ENCODE results near the gene IL36G.

The IL36G gene

DNA sequence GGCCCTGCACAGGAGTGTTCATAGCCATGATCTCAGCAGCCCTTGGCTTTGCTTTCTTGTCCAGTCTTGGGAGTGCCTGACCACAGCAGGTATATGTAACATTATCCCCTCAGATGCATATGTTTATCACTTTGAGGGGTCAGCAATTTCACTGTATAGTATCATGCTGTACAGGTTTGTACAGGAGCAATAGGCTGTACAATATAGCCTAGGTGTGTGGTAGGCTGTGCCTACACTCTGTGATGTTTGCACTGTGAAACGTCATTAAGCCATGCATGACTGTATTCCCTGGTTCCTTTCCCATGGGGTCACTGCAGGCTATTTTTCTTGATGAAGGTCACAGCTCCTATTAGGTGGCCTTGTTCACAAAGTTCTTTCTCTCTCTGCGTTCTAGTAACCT lies 4.7 kb upstream of the IL36G start:
- no peak for DNase-seq

DNA sequence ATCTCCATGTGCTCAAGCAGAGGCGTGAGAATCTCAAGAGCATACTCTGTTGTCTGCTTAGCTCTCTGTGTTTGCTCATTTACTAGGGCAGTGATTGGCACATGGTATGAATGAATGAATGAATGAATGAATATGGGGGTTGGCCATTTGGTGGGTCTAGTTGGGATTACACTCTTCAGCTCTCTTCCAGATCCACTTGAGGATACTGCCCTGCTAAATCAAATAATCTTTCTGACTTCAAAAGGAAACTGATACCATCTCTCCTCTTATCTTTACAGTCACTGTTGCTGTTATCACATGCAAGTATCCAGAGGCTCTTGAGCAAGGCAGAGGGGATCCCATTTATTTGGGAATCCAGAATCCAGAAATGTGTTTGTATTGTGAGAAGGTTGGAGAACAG lies 1.9 kb downstream of the IL36G start:
- no peak for DNase-seq

DNA sequence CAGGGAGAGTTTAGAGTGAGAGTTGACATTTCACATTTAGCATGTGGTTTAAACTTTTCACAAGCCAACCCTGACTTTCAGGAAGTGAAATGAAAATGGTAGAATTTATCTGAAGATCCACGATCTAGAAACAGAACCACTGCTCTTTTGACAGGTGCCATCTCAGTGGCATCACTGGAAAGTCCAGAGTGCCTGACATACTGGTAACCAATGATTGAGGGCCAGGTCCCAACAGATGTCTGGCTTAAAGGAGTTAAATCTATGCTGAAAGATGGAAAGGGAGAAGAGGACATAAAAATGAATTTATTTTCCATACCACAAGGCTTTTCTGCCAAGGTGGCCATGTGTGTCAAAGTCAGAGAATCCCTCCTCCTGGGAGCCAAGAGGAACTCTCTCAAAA lies 2.7 kb downstream of the IL36G start:
- no peak for DNase-seq

DNA sequence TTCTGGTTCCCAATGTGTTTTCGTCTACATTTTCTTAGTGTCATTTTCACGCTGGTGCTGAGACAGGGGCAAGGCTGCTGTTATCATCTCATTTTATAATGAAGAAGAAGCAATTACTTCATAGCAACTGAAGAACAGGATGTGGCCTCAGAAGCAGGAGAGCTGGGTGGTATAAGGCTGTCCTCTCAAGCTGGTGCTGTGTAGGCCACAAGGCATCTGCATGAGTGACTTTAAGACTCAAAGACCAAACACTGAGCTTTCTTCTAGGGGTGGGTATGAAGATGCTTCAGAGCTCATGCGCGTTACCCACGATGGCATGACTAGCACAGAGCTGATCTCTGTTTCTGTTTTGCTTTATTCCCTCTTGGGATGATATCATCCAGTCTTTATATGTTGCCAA lies 7.3 kb downstream of the IL36G start:
- no peak for DNase-seq

DNA sequence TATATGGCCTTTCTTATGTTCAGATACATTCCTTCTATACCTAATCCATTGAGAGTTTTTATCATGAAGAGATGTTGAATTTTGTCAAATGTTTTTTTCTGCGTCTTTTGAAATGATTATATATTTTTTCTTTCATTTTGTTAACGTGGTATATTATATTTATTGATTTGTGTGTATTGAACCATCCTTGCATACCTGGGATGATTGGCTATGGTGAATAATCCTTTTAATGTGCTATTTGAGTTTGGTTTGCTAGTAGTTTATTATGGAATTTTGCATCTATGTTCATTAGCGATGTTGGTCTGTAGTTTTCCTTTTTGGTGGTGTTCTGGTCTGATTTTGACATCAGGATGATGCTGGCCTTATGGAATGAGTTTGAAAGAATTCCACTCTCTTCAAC lies 11.8 kb downstream of the IL36G start:
- DNase-seq = no peak

DNA sequence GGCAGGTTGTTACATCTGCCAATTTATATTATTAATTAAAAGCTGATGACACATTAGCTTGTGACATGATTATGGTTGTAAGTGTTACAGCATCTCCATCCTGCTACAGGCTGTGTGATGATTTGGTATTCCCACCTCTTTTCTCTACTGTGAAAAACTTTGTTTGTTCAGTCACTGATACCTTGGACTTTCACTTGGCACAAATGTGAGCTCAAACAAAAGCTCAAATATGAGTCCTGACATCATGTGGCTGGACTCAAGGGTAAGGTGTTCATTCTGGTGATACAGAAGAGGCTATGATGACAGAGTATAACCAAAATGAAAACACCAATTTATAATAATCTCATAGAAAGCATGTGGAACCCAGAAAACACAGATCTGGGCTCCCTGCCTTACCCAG lies 16.0 kb downstream of the IL36G start:
- no peak for DNase-seq

DNA sequence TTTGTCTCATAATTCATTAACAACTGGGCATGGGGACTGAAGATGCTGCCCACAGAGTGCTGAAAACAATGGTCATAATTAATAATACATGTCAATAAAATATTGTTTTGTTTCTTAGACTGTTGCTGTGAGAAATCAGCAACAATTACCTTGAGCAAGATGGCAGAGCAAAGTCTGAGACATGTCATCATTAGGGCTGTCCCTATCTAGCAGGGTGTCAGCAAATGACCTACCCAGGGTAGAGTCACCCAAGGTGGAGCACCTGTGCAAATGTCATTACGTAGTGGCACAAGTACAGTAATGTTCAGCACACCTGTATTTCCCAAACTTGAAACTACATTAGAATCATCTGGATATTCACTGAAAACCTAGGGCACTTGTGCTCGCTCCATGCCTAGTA lies 16.8 kb downstream of the IL36G start:
- no peak for DNase-seq

DNA sequence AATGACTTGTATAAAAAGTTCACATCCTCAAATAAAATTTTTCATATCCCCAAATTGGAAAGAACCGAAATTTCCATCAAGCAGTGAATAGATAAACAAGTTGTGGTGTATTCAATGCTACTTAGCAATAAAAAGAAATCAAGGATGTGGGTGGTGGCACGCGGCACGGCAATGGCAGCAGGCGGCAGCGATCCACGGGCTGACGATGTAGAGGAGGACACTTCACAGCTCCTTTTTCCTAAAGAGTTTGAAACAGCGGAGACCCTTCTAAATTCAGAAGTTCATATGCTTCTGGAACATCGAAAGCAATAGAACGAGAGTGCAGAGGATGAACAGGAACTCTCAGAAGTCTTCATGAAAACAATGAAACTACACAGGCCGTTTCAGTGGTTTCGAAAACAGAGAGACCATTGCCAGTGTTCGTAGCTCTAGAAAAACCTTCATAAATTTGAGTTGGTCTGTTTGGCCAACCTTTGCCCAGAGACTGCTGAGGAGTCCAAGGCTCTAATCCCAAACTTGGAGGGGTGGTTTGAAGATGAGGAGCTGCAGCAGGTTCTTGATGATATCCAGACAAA lies 17.6 kb downstream of the IL36G start:
- no peak for DNase-seq

DNA sequence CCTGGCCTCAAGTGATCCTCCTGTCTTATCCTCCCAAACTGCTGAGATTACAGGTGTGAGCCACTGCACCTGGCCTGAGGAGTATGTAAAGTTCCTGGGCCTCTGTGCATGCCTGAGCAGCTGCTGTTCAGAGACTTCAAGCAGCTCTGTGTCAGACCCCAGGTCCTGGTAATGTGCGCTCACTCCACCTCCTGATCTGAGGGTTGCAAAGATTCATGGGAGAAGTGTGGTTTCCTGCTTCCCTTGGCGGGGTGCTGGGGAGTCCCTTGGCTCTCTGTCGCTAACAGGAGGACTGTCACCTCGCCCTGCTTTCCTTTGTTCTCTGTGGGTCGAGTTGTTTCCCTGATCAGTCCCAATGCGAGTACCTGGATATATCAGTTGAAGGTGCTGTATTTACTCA lies 18.8 kb downstream of the IL36G start:
- DNase-seq = no peak

DNA sequence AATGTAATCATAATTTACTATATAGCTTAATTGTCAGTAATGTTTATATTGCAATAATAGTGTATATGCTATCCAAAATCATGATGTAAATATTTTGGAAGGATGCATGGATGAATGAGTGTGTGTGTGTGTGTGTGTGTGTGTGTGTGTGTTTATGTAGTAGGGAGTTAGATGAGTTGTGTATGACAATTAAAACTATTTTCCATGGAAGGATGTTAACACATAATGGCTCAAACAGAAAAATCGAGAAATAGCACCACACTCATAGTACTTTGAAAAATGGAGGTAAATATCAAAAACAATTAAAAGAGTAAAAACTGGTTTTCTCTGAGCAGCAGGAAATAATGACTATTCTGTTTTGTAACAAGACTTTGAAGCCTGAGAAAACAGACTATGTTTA lies 19.3 kb downstream of the IL36G start:
- DNase-seq = no peak

DNA sequence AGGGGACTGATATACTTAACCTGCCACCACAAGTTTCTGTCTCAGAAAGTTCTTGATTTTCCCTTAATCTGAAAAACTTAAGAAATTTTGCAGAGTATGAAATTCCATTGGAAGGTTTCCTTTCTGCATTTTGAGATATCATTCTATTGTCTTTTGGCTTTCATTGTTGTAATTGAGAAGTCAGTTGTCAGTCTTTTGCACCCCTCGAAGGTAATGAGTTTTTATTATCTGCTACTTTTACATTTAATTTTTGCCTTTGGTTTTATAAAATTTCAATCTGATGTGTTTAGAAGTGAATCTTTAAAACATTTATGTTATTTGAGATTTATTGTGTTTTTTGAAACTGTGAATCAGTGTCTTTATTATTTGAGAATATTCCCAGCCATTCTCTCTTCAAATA lies 22.6 kb downstream of the IL36G start:
- no peak for DNase-seq

DNA sequence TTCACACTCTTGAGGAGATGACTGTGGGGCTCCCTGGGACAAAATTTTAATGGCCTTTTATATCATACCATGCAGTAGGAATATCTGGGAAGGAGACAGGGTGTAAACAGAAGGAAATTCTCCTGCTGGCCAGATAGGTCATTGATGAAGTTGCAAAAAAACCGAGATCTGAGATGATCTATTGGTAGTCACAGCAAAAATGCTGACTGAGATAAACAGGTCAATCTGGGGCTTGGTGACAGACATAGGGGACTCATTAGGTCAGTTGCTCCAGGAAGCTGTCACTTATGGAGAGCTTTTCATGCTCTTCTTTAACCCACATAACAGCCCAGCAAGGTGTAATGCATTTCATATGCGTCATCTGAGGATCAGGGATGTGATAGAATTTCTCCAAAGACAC lies 24.9 kb downstream of the IL36G start:
- no peak for DNase-seq

DNA sequence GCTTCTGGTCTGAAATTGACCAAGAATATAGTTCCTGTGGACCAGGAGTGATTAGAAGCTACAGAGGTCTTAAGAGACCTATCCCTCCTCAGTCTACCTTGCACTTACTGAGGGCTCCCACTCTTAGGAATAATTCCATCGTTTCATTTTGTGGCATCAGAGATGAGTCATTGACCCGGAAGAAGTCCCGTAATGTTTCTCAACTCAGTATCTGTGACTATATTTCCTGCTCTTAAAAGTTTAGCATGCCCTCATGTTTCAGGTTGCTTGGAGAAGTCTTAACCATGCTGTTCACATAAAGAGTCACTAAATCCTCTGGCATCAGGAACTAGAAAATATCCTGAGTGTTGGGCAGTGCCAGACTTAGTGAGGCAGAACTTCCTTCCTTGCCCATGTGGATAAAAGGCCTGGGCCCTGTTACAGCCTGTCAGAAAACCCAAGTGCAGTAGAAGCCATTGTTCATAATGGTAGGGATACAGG lies 27.3 kb downstream of the IL36G start, which contains the start of gene IL36A:
Gene IL36A, plus strand, starts transcription at position 430 of the 480 bp plus-strand sequence. CDS start 413 bp downstream, outside the sequence.
- no peak for DNase-seq

DNA sequence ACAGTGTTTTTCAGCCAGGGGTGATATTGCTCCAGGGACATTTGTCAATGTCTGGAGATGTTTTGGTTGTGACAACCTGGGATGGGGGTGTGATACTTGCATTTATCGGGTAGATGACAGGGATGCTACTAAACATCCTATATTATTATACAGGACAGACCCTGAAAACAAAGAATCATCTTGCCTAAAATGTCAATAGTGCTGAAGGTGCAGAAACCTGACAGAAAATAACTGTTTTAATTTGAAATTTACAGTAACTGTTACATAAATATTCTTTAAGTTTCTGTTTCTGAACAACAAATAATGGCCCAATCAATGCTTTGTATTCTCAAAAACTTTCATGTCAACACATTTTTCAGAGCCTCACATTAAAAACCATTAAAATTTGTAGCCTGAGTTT lies 29.4 kb downstream of the IL36G start:
- no peak for DNase-seq

DNA sequence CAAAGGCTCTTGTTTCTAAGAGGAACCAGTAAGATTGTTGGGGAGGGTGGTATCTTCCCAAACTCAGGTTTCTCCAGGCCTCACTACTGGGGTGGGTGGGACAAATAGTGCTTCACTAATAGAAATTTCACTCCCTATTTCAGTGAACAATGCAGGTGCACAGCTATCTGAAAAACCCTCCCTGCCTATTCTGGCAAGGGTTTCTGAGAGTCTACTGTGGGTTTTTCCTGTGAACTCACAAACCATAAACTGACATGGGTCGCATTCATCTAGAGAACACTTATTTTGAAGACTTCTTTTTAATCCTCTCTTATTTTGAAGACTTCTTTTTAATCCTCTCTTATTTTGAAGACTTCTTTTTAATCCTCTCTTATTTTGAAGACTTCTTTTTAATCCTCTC lies 31.8 kb downstream of the IL36G start:
- DNase-seq = no peak

DNA sequence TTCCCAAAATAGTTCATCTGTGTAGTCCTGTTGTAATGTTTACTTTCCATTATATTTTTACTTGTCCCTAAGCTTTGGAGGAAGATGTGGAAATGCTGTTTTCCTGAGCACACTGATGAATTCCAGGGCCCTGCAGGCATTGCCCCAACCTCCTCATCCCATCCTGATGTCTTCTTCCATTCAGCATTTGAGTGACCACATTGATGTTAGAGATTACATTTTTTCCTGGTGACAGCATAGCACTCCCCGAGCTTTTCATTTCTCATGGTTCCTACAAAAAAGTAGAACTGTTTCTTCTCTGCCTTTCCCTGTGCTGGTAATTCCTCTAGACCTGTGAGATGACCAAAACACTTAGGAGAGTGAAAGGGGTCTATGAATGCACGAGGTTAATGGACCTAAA lies 32.3 kb downstream of the IL36G start:
- no peak for DNase-seq

DNA sequence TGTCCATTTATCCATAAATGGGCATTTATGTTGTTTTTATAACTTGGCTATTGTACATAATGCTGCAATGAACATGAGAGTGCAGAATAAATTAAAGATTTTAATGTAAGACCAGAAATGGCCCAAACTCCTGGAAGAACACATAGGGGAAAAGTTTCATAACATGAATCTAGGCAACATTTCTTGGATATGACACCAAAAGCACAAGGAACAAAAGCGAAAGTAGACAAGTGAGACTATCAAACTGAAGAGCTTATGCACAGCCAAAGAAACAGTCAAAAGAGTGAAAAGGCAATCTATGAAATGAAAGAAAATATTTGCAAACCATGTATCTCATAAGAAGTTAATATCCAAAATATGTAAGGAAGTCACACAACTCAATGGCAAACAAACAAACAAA lies 33.3 kb downstream of the IL36G start:
- DNase-seq = no peak

DNA sequence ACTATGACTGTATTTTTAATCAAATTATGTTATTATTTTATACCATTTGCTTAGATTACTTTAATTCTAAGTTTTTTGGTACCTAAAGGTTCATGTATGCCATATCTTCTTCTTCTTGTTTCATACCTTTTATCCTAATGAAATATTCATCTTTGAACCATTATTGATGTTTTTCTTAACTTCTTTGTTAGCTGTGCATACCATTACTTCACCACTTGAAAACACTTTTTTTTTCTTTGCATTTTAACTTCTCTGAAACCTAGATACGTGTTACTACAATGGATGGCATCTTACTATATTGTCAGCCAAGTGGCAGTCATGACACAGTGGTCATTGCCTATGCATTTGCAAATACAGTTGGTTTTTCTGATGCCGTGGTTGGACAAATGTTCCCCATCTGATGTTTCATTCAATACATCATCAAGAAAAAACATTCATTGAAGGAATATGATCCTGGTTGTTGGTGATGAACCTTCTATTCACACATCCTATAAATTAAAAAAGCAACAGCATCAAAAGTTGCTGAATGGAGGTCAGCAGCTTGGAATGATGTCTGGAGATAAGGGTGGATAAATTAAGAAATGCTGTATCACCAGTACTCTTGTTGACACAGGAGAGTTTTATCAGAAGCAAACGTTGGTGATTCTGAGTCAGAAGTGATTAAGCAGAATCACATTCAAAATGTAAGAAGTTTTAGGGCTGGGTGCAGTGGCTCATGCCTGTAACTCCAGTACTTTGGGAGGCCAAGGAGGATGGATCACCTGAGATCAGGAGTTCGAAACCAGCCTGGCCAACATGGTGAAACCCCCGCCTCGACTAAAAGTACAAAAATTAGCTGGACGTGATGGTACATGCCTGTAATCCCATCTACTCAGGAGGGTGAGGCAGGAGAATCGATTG lies 34.9 kb downstream of the IL36G start:
- no peak for DNase-seq

DNA sequence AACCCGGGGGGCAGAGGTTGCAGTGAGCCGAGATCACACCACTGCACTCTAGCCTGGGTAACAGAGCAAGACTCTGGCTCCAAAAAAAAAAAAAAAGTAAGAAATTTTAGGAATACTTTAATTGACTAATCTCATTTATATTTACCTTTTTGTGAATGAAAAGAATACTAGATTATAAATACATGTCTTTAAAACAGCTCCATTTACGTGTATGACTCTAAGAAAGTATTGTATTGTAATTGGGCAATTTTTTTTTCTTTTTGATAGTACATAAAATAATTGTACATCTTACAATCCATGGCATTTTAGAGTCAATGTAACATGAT lies 35.5 kb downstream of the IL36G start:
- no peak for DNase-seq

DNA sequence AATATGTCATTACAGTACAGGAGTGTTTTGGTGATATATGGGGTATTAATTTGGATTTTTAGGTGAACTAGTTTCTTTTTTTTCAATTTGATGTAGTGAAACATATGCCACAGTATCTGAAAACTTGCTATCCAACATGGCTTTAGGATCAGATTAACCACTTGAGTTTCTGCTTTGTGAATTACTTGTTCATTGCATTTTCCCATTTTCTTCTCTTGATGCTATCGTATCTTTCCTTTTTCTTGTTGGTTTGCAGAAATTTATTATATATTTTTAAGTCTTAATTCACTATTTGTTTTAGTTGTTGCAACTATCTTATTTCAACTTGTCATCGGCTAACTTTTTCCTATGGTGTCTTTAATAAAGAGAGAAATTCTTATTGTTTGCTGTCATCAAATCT lies 36.3 kb downstream of the IL36G start:
- DNase-seq = no peak

DNA sequence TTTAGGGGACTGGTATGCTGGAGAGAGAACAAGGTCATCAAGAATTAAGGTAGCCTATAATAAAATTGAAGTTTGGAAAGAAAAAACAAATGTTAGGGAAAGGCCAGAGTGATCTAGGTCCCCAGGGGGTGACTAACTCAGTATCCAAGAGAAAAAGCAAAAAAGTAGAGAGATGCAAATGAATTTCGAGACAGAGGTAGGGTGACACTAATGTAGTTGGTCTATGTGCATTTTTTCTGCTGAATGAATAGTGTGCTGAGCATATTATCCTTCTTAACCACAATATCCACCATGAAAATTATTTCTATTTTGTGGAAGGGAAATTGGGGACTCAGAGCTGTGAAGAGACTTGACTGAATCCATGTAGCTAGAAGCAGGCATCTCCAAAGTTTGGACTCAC lies 37.2 kb downstream of the IL36G start:
- no peak for DNase-seq

DNA sequence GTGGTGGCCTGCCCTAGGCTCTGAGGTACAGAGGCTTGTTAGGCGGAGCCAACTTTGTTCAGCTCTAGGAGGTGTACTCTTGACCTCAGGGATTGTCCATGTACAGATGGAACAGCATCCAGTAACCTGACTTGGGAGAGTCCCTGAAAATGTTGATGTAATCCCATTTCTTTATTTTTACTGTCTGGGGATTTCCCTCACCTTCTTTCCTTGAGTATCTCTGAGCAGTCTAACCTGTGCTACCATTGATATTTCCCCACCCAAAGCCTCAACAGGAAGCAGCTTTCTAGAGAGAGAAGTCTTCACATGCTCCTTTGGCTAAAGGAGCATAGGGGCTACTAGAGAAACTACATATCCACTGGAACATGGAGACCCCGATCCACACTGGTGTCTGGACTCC lies 37.8 kb downstream of the IL36G start:
- DNase-seq = no peak

DNA sequence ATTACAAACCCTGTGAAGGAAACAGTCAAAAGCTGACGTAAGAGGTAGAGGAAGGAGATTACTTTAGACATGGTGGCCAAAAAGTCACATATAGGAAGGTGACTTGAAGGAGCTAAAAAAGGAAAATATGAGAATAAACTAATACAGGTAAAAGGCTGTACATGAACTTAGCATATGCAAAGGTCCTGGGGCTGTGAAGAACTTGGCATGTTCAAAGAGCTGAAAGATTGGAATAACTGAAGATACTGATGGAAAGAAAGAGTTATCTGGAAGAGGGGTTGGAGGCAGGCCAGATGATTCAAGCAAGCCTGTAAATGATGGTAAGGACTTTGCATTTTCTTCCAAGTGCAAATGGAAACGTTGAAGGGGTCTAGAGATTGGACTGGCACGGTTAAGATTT lies 40.7 kb downstream of the IL36G start:
- no peak for DNase-seq

DNA sequence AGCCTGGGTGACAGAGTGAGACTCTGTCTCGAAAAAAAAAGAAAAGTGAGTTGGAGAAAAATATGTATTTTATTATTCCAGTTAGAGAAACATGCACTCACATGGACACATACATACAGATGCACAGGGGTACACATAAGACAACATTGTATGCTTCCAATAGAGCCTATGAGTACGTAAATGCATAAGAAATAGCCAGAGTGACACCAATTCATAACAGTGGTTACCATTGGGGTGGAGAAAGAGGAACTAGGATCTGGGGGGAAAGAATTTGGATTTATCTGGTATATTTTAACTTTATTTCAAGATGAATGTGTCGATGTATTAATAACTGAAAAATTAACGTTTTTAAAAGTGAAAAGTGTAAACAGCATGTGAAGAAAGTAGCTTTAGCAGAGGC lies 43.5 kb downstream of the IL36G start:
- no peak for DNase-seq

DNA sequence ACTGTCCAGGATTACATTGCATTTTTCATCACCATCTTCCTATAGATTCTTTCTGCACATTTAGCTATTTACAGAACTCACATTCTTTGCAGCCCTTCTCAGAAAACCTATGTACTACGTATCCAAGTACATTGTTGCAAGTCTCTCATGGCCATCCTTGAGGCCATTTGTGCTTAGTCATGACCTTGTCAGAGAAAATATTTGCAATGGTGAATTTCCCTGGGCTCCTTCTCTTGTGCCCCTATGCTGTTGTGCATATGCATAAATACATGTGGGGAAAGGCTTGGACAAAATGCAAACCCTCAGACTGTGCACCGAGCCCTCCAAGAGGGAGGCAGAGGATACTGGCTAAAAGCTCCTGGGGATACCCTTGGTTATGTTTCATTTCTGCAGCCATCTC lies 47.0 kb downstream of the IL36G start:
- no peak for DNase-seq
